OCI-M1 (cell line): ENCODE measurements around the gene CSTB.

ENCODE experiments used
- DNase-seq: peaks from one replicate; lab custom pipeline; 2025; lab: John Stamatoyannopoulos, UW

CSTB gene

DNA sequence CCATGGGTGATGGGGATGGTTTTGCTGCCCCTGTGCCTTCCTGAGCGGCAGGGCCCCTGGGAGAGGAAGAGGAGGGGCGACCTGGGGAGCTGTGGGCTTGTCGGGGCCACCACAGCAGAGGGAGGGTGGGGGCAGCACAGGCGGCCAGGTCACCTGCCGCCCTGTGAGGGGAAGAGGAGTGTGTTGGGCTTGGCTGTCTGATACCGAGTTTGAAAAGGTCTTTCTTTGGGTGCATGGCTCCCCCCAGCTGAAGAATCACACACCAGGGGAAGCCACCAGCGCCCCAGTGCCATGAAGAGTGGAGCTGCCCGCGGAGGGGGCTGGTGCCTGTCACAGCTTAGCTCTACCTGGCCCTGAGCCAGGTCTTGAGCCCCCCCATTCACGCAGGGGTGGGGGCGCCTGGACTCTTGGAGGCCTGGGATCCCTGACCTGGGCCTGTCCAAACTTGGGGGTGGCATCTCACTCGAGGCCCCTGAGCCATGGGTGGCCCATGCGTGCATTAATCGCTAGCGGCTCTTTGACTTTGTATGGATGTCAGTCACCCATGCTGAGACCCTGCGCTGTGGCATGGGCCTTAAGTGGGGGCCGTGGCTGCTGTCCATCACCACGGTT lies 26.4 kb downstream of the CSTB start:
- no peak for DNase-seq

- no peak for DNase-seq
Measured at GRCh38 chr21:43748622-43749021, 27.5 kb downstream of the CSTB start.

GRCh38 chr21:43745772-43746517 lies 30.2 kb downstream of the CSTB start:
- DNase-seq: no peak

DNA sequence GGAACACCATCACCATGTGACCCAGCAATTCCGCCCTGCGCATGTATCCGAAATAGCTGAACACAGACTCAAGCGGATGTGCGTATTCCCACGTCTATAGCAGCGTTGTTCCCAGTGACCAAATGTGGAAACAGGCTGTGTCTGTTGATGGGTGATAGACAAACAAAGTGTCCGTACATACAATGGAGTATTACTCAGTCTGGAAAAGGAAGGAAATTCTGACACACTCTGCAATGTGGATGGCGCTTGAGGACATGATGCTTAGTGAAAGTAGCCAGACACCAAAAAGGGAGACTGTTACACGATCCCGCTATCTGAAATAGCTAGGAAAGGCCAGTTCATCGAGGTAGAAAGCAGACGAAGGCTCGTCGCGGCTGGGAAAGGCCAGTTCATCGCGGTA lies 31.4 kb downstream of the CSTB start:
- DNase-seq: no peak

DNA sequence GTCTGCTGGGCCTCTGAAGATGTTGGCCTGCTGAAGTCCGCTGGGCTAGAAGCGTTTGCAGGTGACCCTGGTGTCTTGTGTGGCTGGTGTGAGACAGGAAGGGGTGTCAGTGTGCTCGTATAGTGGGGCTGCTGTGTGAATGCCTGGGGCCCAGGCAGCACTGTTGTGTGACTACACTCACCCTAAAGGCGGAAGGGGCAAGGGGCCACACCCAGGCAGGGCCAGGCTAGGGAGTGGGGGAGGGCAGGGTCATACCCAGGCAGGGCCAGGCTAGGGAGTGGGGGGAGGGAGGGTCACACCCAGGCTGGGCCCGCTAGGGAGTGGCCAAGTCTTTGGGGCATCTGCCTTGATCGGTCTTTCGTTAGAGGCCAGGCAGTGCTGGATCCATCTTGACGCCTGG lies 32.2 kb downstream of the CSTB start:
- no peak for DNase-seq

- no peak for DNase-seq
Measured at GRCh38 chr21:43741423-43742096, 34.5 kb downstream of the CSTB start.

DNA sequence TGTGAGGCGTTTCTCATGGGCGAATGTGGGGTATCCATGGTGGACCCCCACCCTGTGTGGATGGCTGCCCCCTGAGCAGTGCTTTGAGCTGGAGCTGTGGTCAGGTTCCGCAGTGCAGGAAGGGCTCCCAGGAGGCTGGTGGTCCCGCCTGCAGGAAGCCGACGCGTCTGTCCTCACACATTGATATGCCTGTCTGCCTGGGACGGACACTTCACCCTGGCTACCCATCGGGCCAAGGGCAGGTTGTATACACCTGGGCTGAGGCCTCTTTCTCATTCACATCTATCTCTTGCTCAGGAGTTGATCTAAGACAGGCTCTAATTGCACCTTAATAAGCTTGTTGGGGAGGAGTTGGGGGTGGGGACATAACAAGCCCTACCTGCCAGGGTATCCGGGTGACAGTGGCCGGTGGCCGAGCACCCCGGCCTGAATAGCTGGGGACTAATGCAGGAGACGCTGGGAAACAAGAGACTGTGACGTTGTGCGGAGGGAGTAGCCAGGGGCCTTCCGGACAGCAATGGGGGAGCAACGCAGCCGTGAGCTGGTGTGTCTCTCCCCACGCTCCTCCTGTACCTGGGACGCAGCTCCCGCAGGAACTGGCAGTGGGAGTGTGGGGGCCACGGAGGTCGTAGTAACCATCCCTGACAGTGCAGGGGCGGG lies 35.5 kb downstream of the CSTB start:
- peak; percentile 94 for DNase-seq

- peak; percentile 84 for DNase-seq
Measured at GRCh38 chr21:43739621-43740435, 36.3 kb downstream of the CSTB start.

DNA sequence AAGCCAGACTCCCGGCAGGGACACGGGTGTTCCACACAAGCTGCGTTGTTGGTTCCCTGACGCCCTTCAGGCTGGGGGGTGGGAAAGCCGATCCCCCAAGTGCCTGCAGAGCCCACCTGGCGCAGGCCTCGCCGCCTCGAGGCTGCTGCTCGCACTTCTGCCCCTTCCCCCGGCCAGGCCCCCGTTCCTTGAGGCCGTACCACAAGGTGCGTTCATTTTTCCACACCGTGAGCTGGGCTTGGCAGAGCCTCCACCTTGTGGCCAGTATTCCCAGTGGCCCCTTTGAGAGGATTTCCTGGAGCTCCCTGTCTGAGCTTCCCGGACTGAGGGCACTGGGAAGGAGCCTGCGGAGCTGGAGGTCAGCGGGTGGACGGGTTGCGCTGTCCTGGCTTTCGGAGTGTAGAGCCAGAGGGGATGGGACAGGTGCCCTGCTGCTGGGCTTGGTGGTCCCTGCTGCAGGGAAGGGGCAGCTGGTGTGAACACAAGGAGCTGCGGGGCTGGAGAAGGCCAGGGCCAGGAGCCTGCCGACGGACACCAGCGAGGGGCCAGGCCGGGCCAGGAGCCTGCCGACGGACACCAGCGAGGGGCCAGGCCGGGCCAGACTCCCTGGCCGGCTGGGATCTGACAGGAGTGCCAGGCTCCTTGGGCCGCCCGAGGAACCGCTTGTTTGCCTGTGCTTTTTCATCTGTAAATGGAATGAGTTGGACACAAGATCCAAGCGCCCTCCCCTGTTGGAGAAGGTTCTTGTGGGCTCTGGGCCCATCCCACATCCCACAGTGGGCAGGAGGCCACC lies 38.8 kb downstream of the CSTB start:
- DNase-seq: no peak

DNA sequence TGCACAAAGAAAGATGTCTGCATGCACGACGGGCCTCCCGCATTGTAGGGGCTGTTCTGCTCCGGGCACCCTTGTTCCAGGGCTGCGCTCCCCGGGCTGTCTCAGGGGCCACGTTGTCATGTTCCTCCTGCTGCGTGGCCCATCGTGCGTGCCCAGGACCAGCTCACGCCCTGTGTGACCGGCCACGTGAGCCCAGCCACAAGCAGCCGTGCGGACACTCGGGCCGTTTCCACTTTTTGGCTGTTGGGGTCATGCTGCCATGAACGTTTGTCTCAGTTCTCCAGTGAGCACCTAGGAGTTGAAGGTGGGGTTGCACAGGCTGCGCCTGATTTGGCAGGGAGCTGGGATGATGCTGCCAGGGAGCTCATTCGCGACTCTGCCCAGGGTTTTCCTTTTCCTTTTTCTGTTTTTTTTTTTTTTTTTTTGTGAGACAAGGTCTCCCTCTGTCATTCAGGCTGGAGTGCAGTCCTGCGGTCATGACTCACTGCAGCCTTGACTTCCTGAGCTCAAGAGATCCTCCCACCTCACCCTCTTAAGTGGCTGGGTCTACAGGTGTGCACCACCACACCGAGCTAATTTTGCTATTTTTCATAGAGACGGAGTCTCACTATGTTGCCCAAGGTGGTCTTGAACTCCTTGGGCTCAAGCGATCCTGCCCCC lies 39.8 kb downstream of the CSTB start:
- DNase-seq: no peak

GRCh38 chr21:43735236-43736091 lies 40.6 kb downstream of the CSTB start:
- DNase-seq: no peak

- DNase-seq: no peak
Measured at GRCh38 chr21:43734928-43735229, 41.2 kb downstream of the CSTB start.

GRCh38 chr21:43734131-43734927 lies 41.8 kb downstream of the CSTB start:
- no peak for DNase-seq

GRCh38 chr21:43733529-43734071 lies 42.5 kb downstream of the CSTB start:
- DNase-seq: no peak

DNA sequence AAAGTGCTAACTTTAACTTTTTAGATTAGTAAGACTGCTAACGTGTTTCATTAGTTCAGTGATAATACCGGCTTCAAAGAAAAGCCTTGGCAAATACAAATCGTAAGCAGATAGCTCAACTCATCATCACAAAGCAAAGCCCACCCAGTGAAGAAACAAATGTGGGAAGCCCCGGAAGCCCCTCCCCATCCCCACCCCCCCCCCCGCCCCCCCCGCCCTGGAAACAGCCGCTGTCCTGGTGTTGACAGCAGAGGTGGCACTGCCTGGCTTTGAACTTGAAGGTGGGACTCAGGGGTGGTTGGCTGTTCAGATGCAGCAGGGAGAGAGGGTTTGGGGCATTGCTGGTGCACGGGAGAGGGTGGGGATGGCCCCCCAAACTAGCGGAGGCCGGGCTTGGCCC lies 43.0 kb downstream of the CSTB start:
- DNase-seq: no peak

GRCh38 chr21:43731891-43732711 lies 44.0 kb downstream of the CSTB start:
- DNase-seq: no peak

- DNase-seq: no peak
Measured at GRCh38 chr21:43731476-43731875, 44.6 kb downstream of the CSTB start.
